GM12892 (cell line): Measurements from ENCODE around the gene LPCAT3.

Experiments
- POLR2A ChIP-seq: IDR thresholded peaks from 2 replicates; pipeline ENCODE4 v1.6.1; 2011; ENCODE audit warnings: low read depth, low read length, control low read depth
- POLR2AphosphoS5 ChIP-seq: IDR thresholded peaks from 2 replicates; pipeline ENCODE4 v1.6.1; 2011; ENCODE audit warnings: low read depth, low read length, control low read depth
- TAF1 ChIP-seq: IDR thresholded peaks from 2 replicates; pipeline ENCODE4 v1.6.1; 2011; ENCODE audit warnings: low read depth, mild to moderate bottlenecking, control low read depth, low read length, borderline replicate concordance

GRCh38 chr12:6962285-6963015 lies 55.8 kb downstream of the LPCAT3 start:
- TF ChIP-seq TAF1 = 0 out of 2 replicates have a peak, but pooled peaks have one; percentile 7
- TF ChIP-seq POLR2AphosphoS5 = no peak; the same call in 1 of the 2 replicates
- peak; percentile 6 for TF ChIP-seq POLR2A
